GM23338 (cell line): ENCODE results near the gene CTBP2. TPM values are rescaled to one million over a fixed set of nuclear protein-coding genes. Genes with fewer than 3 reads are reported as not detected.

Source experiments
- ATAC-seq: fragments of 200-7000 bp; cut with Tn5 transposase; 3 replicates; pipeline ENCODE4 v1.9.1; 2020
- DNase-seq: peaks from one replicate; pipeline ENCODE4 v3.0.0-alpha.2; 2015; ENCODE audit warnings: low spot score
- H2AFZ ChIP-seq: fragments of 200-600 bp; sonication (generic); 2 replicates; pipeline ENCODE4 v1.8.0; 2016; ENCODE audit warnings: antibody characterized with exemption, mild to moderate bottlenecking, moderate library complexity
- H3F3A ChIP-seq: fragments of 200-600 bp; sonication (generic); replicated peaks from 2 replicates; pipeline ENCODE4 v1.8.0; 2017; ENCODE audit warnings: antibody characterized with exemption, mixed run types, low read depth
- H3K27ac ChIP-seq: fragments of 200-600 bp; sonication (generic); 2 replicates; pipeline ENCODE4 v1.6.1; 2016; ENCODE audit warnings: low read depth
- H3K27me3 ChIP-seq: fragments of 200-600 bp; sonication (generic); 2 replicates; pipeline ENCODE4 v1.8.0; 2016; ENCODE audit warnings: mild to moderate bottlenecking, mixed run types, moderate library complexity; ENCODE audit not compliant: insufficient read depth
- H3K36me3 ChIP-seq: fragments of 200-600 bp; sonication (generic); 2 replicates; pipeline ENCODE4 v1.8.0; 2016; ENCODE audit warnings: mild to moderate bottlenecking; ENCODE audit not compliant: insufficient read depth
- H3K4me1 ChIP-seq: fragments of 200-600 bp; sonication (generic); 2 replicates; pipeline ENCODE4 v1.8.0; 2016; ENCODE audit warnings: mild to moderate bottlenecking, moderate library complexity; ENCODE audit not compliant: insufficient read depth
- H3K4me2 ChIP-seq: fragments of 200-600 bp; sonication (generic); 2 replicates; pipeline ENCODE4 v1.7.1; 2017; ENCODE audit warnings: mixed run types
- H3K4me3 ChIP-seq: fragments of 200-600 bp; sonication (generic); 2 replicates; pipeline ENCODE4 v1.6.1; 2016; ENCODE audit warnings: mixed run types
- H3K79me2 ChIP-seq: fragments of 200-600 bp; sonication (generic); replicated peaks from 2 replicates; pipeline ENCODE4 v1.8.0; 2017; ENCODE audit warnings: mild to moderate bottlenecking; ENCODE audit not compliant: insufficient read depth
- H3K9me2 ChIP-seq: fragments of 200-600 bp; sonication (generic); 2 replicates; pipeline ENCODE4 v1.8.0; 2017; ENCODE audit not compliant: insufficient read depth
- H4K20me1 ChIP-seq: fragments of 200-600 bp; sonication (generic); replicated peaks from 2 replicates; pipeline ENCODE4 v1.8.0; 2017; ENCODE audit warnings: mild to moderate bottlenecking; ENCODE audit not compliant: insufficient read depth
- H3K27ac Mint-ChIP-seq: 2 replicates; pipeline ENCODE4 v1.8.0; 2020; ENCODE audit warnings: inconsistent platforms, mild to moderate bottlenecking, moderate library complexity, mixed read lengths
- H3K27me3 Mint-ChIP-seq: 3 replicates; pipeline ENCODE4 v1.8.0; 2022; ENCODE audit warnings: low read depth, mild to moderate bottlenecking, moderate library complexity, mixed read lengths, inconsistent platforms; ENCODE audit not compliant: insufficient read depth, poor library complexity
- H3K36me3 Mint-ChIP-seq: 3 replicates; pipeline ENCODE4 v1.8.0; 2021; ENCODE audit warnings: low read depth, mild to moderate bottlenecking, inconsistent platforms, moderate library complexity, mixed read lengths
- H3K4me1 Mint-ChIP-seq: 3 replicates; pipeline ENCODE4 v1.8.0; 2020; ENCODE audit warnings: mild to moderate bottlenecking, inconsistent platforms, mixed read lengths
- H3K4me3 Mint-ChIP-seq: 3 replicates; pipeline ENCODE4 v1.8.0; 2021; ENCODE audit warnings: moderate library complexity, mild to moderate bottlenecking, inconsistent platforms, mixed read lengths
- H3K9me3 Mint-ChIP-seq: 3 replicates; pipeline ENCODE4 v1.8.0; 2020; ENCODE audit warnings: moderate library complexity, mild to moderate bottlenecking, inconsistent platforms, mixed read lengths
- CREB1 ChIP-seq: fragments of 250-450 bp; sonication (Bioruptor Pico); IDR thresholded peaks from 2 replicates; pipeline ENCODE4 v1.5.0; 2020; ENCODE audit warnings: low read depth, mild to moderate bottlenecking, moderate library complexity
- CTCF ChIP-seq, 2 experiments: fragments of 200-600 bp in 1 of 2; sonication (generic) in 1 of 2; conservative IDR thresholded peaks; 2 replicates each; pipeline versions ENCODE4 v1.5.1 to v1.6.1; 2016 to 2017; ENCODE audit warnings: antibody characterized with exemption in 2 of 2, low read depth in 2 of 2, mild to moderate bottlenecking in 2 of 2, moderate library complexity in 1 of 2
- ETS1 ChIP-seq: IDR thresholded peaks from 2 replicates; pipeline ENCODE4 v1.6.1; 2016; ENCODE audit warnings: antibody characterized with exemption
- EZH2 ChIP-seq: fragments of 200-600 bp; sonication (generic); IDR thresholded peaks from one replicate; pipeline ENCODE4 v1.8.0; 2017; ENCODE audit warnings: antibody characterized with exemption, mild to moderate bottlenecking, low read depth; ENCODE audit not compliant: unreplicated experiment
- JUNB ChIP-seq: IDR thresholded peaks from one replicate; pipeline ENCODE4 v1.6.1; 2016; ENCODE audit warnings: antibody characterized with exemption; ENCODE audit not compliant: unreplicated experiment
- NANOG ChIP-seq: IDR thresholded peaks from 2 replicates; pipeline ENCODE4 v1.6.1; 2016; ENCODE audit warnings: antibody characterized with exemption, borderline replicate concordance
- REST ChIP-seq: IDR thresholded peaks from one replicate; pipeline ENCODE4 v1.6.1; 2018; ENCODE audit warnings: antibody characterized with exemption; ENCODE audit not compliant: unreplicated experiment
- STAT1 ChIP-seq: IDR thresholded peaks from one replicate; pipeline ENCODE4 v1.6.1; 2016; ENCODE audit warnings: antibody characterized with exemption; ENCODE audit not compliant: unreplicated experiment
- ZNF114 ChIP-seq: fragments of 250-450 bp; sonication (Bioruptor Pico); IDR thresholded peaks from 2 replicates; pipeline ENCODE4 v1.5.0; 2020; ENCODE audit warnings: mild to moderate bottlenecking, moderate library complexity
- ZNF331 ChIP-seq: fragments of 250-450 bp; sonication (Bioruptor Pico); IDR thresholded peaks from 2 replicates; pipeline ENCODE4 v1.5.0; 2020; ENCODE audit warnings: low read depth, mild to moderate bottlenecking, moderate library complexity
- polyA plus RNA-seq: library from polyadenylated mRNA; unstranded; fragments of >200 nt; fragmentation: Nextera tagmentation; extraction: Ambion mirVana; gene quantifications from 2 replicates; pipeline ENCODE4 v1.2.1, GENCODE V29; 2016
- total RNA-seq: library from RNA; depleted of rRNA; stranded (reverse); fragments of >200 nt; shearing (Covaris generic); gene quantifications from 2 replicates; pipeline ENCODE4 v1.2.3, GENCODE V29; 2014

CTBP2 gene
- total and polyA plus RNA-seq, 2 experiments from 2014 or later, result 133 to 265 TPM

- Histone ChIP-seq H4K20me1 (peaks cover 7% of the 10 kb centered on the region), H3F3A (no peaks in the 10 kb centered on the region), H3K36me3 (peaks cover 13% of the 10 kb centered on the region; the same call in 1 of the 2 replicates), H2AFZ (no peak overlapping the region), H3K27me3 (no peaks in the 10 kb centered on the region), H3K9me2 (no peaks in the 10 kb centered on the region), H3K4me1 (no peaks in the 10 kb centered on the region), H3K4me2 (no peak overlapping the region), H3K27ac (peak overlapping the region; percentile 40; the same call in 1 of the 2 replicates), H3K4me3 (no peak overlapping the region), H3K79me2 (peaks cover 57% of the 10 kb centered on the region)
- no peak for TF ChIP-seq ETS1
- TF ChIP-seq CTCF (conservative IDR thresholded peaks at IDR 0.05; ENCODE audit: low read depth in 2 of 2), result no peak
- TF ChIP-seq NANOG, result no peak
- TF ChIP-seq EZH2, result no peak
- TF ChIP-seq ZNF331, result no peak
- TF ChIP-seq CREB1 (CRISPR knock-in tag), result no peak
- no peak for TF ChIP-seq STAT1
- Mint-ChIP-seq H3K27me3 (peaks cover 12% of the 10 kb centered on the region), H3K4me3 (no peak overlapping the region), H3K9me3 (no peaks in the 10 kb centered on the region), H3K4me1 (peaks cover 8% of the 10 kb centered on the region), H3K27ac (no peak overlapping the region), H3K36me3 (peaks cover 35% of the 10 kb centered on the region; the same call in 2 of the 3 replicates)
- DNase-seq, result no peak
- no peak for ATAC-seq
These were observed 182.0 kb downstream of the CTBP2 start for GRCh38 chr10:124978376-124978725.

DNA sequence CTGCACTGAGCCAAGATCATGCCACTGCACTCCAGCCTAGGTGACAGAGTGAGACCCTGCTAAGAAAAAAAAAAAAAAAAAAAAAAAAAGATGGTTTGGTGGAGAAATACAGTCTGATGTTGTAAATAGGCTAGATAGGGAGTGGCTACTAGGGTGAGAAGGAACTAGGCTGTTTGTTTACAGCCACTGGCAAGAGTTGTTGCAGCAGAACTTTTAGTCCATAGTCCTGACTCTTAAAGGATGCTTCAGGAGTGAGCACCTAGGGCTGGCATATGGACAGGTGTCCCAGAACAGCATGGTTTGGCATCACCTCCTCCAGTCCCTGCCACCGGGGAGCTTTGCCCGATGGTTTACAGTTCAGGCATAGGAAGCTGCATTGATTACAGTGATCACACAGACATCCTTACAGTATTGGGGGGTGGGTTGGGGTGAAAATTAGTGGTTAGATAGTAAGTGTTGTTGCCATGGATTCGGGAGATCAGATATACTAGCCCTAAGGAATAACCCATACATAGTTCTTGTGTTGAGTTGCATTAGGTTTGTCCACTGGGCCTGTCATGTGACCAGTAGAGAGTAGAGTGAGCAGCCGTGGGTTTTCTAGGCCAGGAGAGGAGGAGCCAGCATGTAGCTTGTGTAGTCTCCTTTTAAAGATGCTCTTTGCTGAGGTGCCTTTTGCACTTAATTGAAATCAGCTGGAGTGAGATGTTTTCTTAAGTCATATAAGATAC lies 182.6 kb downstream of the CTBP2 start:
- Histone ChIP-seq H3K79me2 (peaks cover 57% of the 10 kb centered on the region), H3K4me2 (no peak overlapping the region), H3F3A (no peaks in the 10 kb centered on the region), H2AFZ (no peak overlapping the region), H3K4me1 (no peaks in the 10 kb centered on the region), H3K36me3 (peaks cover 13% of the 10 kb centered on the region; the same call in 1 of the 2 replicates), H4K20me1 (peaks cover 10% of the 10 kb centered on the region), H3K9me2 (no peaks in the 10 kb centered on the region), H3K27ac (0 out of 2 replicates have a peak overlapping the region, but pooled peaks have one; percentile 40), H3K27me3 (no peaks in the 10 kb centered on the region), H3K4me3 (no peak overlapping the region)
- H3K27me3 Mint-ChIP-seq, result peaks cover 9% of the 10 kb centered on the region
- H3K4me3 Mint-ChIP-seq, result no peak overlapping the region
- H3K9me3 Mint-ChIP-seq, result no peaks in the 10 kb centered on the region
- ATAC-seq (peak; percentile 52; the same call in 2 of the 3 replicates), DNase-seq (no peak)
- peaks cover 31% of the 10 kb centered on the region; the same call in 2 of the 3 replicates for H3K36me3 Mint-ChIP-seq
- TF ChIP-seq REST (no peak), CREB1 (CRISPR knock-in tag) (no peak), ETS1 (no peak), NANOG (no peak), JUNB (no peak), ZNF114 (CRISPR knock-in tag) (no peak), STAT1 (no peak), ZNF331 (no peak)
- peaks cover 4% of the 10 kb centered on the region for H3K4me1 Mint-ChIP-seq
- H3K27ac Mint-ChIP-seq, result 0 out of 2 replicates have a peak overlapping the region, but pooled peaks have one; percentile 20
